Measurements from ENCODE around the gene SOCS2. TPM values are rescaled to one million over a fixed set of nuclear protein-coding genes. Genes with fewer than 3 reads are reported as not detected.

SOCS2 gene, protein sequence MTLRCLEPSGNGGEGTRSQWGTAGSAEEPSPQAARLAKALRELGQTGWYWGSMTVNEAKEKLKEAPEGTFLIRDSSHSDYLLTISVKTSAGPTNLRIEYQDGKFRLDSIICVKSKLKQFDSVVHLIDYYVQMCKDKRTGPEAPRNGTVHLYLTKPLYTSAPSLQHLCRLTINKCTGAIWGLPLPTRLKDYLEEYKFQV
- 100 to 1,000 TPM; 125 to 273 TPM for total RNA-seq

- H3K27ac ChIP-seq: peak within 1 kb of the TSS; percentile 97 to 98
- peak within 1 kb of the TSS; percentile 72 to 82 for H3K4me3 ChIP-seq
- DNase-seq (ENCODE audit: low spot score): peak; percentile 41
- H3K36me3 ChIP-seq: no peaks in the 10 kb centered on the region
- no peaks in the 10 kb centered on the region for H3K9me3 ChIP-seq
- WGBS: 2% methylated on average over 58 of the region's 59 CpGs
- no peak for TF ChIP-seq POLR2AphosphoS5 (IDR thresholded peaks at IDR 0.05)
- TF ChIP-seq POLR2A (IDR thresholded peaks at IDR 0.05): peak; percentile 32
- no peaks in the 10 kb centered on the region for H3K4me1 ChIP-seq (replicated peaks)
- intact Hi-C loops (cut with DNase I): loop anchor here (1.0 to 10.0 kb wide), 4 partner anchors 19 to 240 kb away; partner anchors contain the start of gene CRADD
- H3K27me3 ChIP-seq (replicated peaks; ENCODE audit: insufficient read depth): no peaks in the 10 kb centered on the region
These were observed at the start of gene SOCS2 for GRCh38 chr12:93571925-93572711. SOCS2 (plus strand) TSS chr12:93572675; CDS start chr12:93572898, 223 bp downstream.

GRCh38 chr12:93524386-93525133 is 47.9 kb upstream of the SOCS2 start:
- Histone ChIP-seq H3K4me1 (replicated peaks) (no peaks in the 10 kb centered on the region), H3K36me3 (no peaks in the 10 kb centered on the region), H3K27ac (peak overlapping the region; percentile 76 to 86), H3K27me3 (replicated peaks; ENCODE audit: insufficient read depth) (no peaks in the 10 kb centered on the region), H3K9me3 (no peaks in the 10 kb centered on the region), H3K4me3 (no peak overlapping the region)
- TF ChIP-seq POLR2A (IDR thresholded peaks at IDR 0.05) (no peak), POLR2AphosphoS5 (IDR thresholded peaks at IDR 0.05) (no peak), CTCF (IDR thresholded peaks at IDR 0.05) (no peak)
- peak; percentile 20 for DNase-seq (ENCODE audit: low spot score)
- WGBS: 55% methylated on average over 10 of the region's 10 CpGs
- intact Hi-C loops (cut with DNase I): no loop called here

GRCh38 chr12:93526786-93527428 is 45.6 kb upstream of the SOCS2 start:
- no peaks in the 10 kb centered on the region for H3K27me3 ChIP-seq (replicated peaks; ENCODE audit: insufficient read depth)
- TF ChIP-seq POLR2AphosphoS5 (IDR thresholded peaks at IDR 0.05) (no peak), CTCF (IDR thresholded peaks at IDR 0.05) (no peak), POLR2A (IDR thresholded peaks at IDR 0.05) (no peak)
- no peak overlapping the region for H3K27ac ChIP-seq
- H3K4me1 ChIP-seq (replicated peaks): no peaks in the 10 kb centered on the region
- no peaks in the 10 kb centered on the region for H3K36me3 ChIP-seq
- no peak for DNase-seq (ENCODE audit: low spot score)
- intact Hi-C loops (cut with DNase I): no loop called here
- H3K4me3 ChIP-seq: no peak overlapping the region
- no peaks in the 10 kb centered on the region for H3K9me3 ChIP-seq
- WGBS: 21% methylated on average over 4 of the region's 4 CpGs

GRCh38 chr12:93530358-93530757 is 42.1 kb upstream of the SOCS2 start:
- intact Hi-C loops (cut with DNase I): no loop called here
- TF ChIP-seq POLR2AphosphoS5 (IDR thresholded peaks at IDR 0.05): no peak
- no peak for TF ChIP-seq POLR2A (IDR thresholded peaks at IDR 0.05)
- TF ChIP-seq CTCF (IDR thresholded peaks at IDR 0.05): no peak
- 60% methylated on average over 5 of the region's 5 CpGs for WGBS
- H3K9me3 ChIP-seq: no peaks in the 10 kb centered on the region
- no peak overlapping the region for H3K4me3 ChIP-seq
- H3K36me3 ChIP-seq: no peaks in the 10 kb centered on the region
- no peaks in the 10 kb centered on the region for H3K4me1 ChIP-seq (replicated peaks)
- peak overlapping the region; percentile 57 to 67 for H3K27ac ChIP-seq
- H3K27me3 ChIP-seq (replicated peaks; ENCODE audit: insufficient read depth): no peaks in the 10 kb centered on the region
- no peak for DNase-seq (ENCODE audit: low spot score)

DNA sequence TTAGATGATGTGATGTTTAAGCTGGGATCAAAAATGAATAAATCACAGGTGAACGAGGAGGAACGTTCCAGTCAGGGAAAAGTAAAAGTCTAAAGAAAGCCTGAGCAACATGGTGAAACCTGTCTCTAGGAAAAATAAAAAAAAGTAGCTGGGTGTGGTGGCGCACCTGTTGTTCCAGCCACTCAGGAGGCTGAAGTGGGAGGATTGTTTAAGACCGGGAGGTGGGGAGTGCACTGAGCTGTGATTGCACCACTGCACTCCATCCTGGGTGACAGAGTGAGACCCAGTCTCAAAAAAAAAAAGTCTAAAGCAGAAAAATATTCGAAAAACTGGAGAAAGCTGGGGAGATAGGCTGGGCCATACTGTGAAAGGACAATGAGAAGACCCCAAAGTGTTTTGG is 39.2 kb upstream of the SOCS2 start:
- intact Hi-C loops (cut with DNase I): no loop called here
- WGBS: 90% methylated on average over 5 of the region's 5 CpGs

More for the DNA sequence above, 39.2 kb upstream of the SOCS2 start:
- H3K27ac ChIP-seq: no peak overlapping the region
- H3K27me3 ChIP-seq (replicated peaks; ENCODE audit: insufficient read depth): no peaks in the 10 kb centered on the region
- TF ChIP-seq CTCF (IDR thresholded peaks at IDR 0.05): no peak
- TF ChIP-seq POLR2AphosphoS5 (IDR thresholded peaks at IDR 0.05): no peak
- no peak for TF ChIP-seq POLR2A (IDR thresholded peaks at IDR 0.05)
- H3K4me1 ChIP-seq (replicated peaks): no peaks in the 10 kb centered on the region
- H3K4me3 ChIP-seq: no peak overlapping the region
- H3K36me3 ChIP-seq: no peaks in the 10 kb centered on the region
- no peaks in the 10 kb centered on the region for H3K9me3 ChIP-seq
- DNase-seq (ENCODE audit: low spot score): no peak
